SKM-1 (cell line): ENCODE measurements around the gene NLRC5.
"Not testable (repeated sequence)": the region's sequence is repeated elsewhere in the genome, so short reads cannot be mapped to it uniquely, and the experiment has no call there.

Experiments
- DNase-seq: peaks from one replicate; lab custom pipeline; 2025; ENCODE audit not compliant: unreplicated experiment; lab: John Stamatoyannopoulos, UW

The NLRC5 gene

DNA sequence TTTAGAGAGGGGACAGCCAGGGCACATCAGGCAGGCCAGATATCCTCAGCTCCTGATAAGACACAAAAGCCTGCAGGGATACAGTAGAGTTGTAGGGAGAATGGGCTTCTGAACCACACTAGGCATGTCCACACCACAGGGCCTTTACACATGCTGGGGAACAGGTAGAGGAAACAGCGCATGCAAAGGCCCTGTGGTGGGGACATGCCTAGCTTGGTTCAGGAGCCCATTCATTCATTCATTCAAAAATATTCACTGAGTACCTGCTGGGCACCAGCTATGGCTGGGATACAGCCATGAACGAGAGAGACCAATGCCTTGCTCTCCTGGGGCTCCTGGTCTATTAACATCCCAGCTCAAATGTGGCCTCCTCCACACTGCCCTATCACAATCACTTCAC, 107.4 kb downstream of the NLRC5 start:
- DNase-seq, result no peak

DNA sequence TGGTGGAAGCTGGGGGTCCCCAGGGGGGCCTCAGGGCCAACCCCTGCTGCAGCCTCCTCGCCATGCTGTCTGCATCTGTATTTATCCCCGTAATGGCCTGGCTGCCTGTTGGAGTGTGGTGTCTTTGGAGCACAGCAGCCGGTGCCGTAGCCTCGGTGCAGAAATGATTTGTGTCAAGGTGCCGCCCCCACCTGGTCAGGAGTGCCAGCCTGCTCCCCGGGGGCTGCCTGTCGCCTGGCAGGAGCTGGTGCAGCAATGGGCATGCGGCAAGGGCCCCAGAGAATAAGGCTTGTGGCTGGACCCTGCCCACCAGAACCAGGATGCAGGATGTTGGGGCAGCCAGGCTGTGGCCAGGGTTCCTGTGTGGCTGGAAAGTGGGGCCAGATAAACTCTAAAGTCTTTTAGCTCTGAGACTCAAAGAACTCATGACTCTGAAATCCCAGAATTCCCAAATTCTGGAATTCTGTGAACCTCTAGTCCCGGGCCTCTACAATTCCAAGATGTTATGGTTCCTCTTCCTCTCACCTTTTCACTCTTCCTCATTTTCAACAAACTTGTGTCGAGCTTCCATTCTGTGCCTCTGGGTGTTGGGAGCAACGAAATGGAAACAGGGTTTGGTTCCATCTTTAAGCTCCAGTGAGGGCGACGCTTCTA, 109.0 kb downstream of the NLRC5 start:
- no peak for DNase-seq

DNA sequence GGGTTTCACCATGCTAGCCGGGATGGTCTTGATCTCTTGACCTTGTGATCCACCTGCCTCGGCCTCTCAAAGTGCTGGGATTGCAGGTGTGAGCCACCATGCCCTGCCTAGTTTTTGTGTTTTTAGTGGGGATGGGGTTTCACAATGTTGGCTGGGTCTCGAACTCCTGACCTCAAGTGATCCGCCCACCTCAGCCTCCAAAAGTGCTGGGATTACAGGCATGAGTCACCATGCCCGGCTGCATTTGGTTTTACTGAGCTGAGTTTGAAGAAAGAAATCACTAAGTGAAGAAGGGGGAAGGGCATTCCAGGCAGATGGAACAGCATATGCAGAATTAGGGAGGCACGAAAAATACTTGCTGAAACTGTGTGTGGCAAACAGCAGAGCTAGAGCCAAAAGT, 110.6 kb downstream of the NLRC5 start:
- not testable (repeated sequence) for DNase-seq

DNA sequence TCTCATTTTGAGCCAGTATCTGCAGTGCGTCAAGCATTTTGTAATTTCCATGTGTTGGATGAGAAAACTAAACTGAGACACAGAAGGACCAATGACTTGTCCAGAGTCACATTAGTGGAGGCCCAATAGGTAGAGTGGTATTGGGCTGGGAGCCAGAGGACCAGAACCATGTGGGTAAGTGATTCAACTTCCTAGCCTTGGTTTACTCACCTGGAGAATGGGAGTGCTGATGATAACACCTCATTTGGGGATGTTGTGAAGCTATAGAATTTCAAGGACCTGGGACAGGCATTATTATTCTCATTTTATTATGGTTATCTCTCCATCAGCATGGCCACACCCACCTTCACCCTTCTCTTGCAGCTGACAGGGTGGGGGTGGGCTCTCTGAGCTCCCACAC, 111.1 kb downstream of the NLRC5 start:
- no peak for DNase-seq

DNA sequence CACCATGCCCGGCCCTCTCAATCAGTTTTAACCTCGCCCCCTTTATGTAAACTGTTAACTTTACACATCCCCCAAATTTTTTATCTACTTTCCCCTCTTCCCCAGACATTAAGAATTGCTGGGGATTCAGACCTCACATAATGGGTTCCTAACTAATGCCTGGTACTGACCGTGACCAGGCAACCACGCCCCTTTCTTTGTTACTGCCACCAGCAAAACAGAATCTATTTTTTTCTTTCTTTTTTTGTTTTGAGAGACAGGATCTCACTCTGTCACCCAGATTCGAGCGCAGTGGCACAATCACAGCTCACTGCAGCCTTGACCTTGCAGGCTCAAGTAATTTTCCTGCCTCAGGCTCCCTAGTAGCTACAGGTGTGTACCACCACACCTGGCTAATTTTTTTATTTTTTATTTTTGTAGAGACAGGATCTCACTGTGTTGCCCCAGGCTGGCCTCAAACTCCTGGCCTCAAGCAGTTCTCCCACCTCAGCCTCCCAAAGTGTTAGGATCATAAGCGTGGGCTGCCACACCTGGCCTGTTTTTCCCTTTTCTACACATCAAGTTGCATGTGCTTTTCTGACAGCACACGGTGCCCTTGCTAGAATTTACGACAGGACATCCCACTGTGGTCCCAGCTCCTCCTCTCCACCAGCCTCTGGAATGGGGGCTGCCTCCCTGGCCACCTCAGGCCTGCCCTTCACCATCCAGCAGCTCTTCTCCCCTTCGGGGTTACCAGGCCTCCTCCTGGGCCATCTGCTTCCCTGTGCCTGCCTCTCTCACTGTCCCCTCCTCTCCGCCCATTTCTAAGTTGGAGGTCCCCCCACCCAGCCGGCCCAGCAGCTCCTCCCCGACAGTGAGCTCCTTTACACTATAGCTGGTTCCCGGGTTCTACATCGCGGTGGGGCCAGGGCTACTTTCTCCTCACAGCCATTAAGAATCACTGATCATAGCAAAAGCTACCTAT, 113.8 kb downstream of the NLRC5 start:
- no peak for DNase-seq

DNA sequence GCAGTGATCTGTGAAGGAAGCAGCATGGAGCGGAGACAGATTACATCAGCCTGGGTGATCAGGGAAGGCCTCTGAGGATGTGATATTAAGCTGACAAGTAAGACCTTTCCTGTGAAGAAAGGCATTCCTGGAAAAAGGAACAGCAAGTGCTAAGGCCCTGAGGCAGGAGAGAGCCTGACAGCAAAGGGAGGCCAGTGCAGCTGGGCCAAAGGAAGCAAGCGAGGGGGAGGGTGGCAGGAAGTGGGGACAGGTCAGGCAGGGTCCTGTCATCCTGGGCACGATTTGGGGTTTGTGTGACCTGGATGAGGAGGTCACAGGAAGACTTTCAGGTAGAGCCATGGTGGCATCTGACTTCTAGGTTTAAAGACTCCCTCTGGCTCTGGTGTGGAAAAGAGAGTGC, 115.3 kb downstream of the NLRC5 start:
- DNase-seq, result no peak

DNA sequence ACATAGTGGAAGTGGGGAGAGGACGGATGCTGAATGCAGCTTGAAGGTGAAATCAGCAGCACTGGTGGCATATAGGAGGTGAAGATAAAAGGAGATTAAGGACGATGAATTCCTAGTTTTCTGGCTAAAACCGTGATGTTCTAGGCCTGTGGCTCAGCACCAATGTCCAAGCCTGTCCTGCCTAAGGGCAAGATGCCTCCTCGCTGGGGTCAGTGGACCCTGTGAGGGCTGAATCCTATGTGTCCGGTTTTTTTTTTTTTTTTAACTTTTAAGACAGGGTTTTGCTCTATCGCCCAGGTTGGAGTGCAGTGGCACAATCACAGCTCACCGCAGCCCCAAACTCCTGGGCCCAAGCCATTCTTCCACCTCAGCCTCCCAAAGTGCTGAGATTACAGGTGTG, 115.8 kb downstream of the NLRC5 start:
- DNase-seq, result no peak

DNA sequence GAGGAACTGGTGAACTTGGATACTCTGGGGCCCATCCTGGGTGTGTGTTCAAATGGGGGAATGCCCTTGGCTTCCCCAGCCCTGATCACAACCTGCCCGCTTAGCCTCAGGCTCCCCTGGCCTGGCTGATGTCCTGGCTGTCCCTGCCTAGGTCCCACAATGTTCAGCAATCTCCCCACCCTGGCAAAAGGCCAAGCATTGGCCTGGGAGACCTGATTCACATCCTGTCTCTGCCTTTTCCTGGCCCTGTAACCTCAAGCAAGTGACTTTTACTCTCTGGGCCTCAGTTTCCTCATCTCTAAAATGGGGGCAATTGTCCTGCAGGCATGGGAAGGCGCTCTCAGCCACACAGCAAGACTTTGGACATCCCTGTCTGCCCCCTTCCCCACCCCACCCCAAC, 117.4 kb downstream of the NLRC5 start:
- no peak for DNase-seq

DNA sequence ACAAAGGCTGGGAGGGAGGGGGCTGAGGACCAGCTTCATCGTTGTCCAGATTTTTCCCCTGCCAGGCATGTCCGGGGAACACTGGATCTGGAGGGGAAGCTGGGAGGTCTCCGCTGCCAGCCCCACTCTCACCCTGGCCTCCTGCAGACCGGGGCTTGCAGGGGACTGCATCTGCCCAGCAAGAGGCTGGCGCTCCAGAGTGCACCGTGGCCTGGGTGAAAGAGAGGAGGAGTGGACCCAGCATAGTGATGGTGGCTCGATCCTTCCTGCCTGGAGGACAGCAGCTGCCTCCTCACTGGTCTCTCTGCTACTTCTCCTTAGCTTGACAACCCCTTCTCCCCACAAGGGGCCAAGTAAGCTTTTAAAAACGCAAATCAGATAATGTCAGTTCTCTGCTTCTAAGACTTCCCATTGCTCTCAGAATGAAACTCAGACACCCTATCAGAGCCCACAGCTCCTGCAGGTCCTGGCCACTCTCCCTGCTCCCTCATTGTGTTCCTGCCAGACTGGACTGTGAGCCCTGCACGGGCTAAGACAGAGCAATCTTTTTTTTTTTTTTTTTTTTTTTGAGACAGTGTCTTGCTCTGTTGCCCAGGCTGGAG, 118.1 kb downstream of the NLRC5 start:
- DNase-seq, result no peak

DNA sequence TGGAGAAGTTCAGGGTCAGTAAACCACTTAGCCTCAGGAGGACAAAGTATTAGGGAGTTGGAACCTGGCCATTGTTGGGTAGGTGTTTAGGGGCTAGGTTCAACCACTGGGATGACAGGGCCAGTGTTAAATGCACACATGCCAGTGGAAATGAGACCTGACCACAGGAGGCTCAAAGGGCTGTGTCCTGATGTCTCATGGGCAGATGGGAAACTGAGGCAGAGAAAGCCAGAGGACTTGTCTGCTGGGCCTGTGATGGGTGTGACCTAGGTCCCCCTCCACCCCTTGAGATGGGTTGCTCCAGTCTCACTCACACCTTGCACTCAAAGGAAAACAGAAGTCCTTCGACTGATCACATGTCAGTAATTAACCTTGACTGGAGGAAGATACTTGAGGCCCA, 119.1 kb downstream of the NLRC5 start:
- no peak for DNase-seq

DNA sequence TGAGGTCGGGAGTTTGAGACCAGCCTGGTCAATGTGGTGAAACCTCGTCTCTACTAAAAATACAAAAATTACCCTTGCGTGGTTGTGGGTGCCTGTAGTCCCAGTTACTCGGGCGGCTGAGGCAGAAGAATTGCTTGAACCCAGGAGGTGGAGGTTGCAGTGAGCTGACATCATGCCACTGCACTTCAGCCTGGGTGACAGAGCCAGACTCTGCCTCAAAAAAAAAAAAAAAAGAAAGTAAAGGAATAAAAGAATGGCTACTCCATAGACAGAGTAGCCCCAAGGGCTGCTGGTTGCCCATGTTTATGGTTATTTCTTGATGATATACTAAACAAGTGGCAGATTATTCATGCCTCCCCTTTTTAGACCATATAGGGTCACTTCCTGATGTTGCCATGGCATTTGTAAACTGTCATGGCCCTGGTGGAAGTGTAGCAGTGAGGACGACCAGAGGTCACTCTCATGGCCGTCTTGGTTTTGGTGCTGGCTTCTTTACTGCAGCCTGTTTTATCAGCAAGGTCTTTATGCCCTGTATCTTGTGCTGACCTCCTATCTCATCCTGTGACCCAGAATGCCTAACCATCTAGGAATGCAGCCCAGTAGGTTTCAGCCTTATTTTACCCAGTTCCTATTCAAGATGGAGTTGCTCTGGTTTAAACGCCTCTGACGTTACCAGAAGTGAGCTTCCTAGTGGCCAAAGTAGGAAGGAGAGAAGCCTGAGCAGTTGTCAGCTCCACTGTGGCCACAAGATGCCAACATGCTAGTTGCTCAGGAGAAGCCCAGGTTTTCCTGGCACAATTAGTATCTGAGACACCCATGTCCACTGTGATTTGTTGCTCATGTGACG, 120.1 kb downstream of the NLRC5 start:
- not testable (repeated sequence) for DNase-seq

DNA sequence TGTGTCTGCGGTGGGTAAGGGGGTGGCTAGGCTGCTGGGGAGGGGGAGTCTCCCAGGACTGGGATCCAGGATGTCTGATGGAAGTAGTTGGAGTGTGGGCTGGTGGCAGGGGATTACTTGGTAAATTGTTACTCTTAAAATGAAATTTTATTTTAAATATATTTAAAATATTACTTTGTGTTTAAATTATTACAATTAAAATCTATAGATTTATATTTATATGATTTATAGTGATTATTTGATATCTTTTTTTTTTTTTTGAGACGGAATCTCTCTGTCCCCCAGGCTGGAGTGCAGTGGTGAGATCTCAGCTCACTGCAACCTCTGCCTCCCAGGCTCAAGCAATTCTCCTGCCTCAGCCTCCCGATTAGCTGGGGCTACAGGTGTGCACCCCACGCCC, 121.6 kb downstream of the NLRC5 start:
- DNase-seq, result no peak

DNA sequence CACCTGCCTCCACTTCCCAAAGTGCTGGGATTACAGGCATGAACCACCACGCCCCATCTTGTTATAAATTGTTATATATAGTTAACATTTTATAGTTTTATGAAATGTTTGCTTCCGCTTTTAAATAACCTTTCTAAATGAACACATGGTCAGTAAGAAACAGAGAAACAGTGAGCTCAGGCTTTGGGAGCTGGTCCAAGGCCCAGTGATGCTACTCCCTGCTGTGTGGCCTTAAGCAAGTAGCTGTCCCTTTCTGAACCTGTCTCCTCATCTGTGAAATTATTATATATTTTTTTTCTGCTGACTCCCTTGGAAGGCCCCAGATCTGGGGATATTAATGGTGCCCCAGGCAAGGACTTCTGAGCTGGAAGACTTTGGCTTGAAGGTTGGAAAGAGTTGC, 122.1 kb downstream of the NLRC5 start:
- no peak for DNase-seq

DNA sequence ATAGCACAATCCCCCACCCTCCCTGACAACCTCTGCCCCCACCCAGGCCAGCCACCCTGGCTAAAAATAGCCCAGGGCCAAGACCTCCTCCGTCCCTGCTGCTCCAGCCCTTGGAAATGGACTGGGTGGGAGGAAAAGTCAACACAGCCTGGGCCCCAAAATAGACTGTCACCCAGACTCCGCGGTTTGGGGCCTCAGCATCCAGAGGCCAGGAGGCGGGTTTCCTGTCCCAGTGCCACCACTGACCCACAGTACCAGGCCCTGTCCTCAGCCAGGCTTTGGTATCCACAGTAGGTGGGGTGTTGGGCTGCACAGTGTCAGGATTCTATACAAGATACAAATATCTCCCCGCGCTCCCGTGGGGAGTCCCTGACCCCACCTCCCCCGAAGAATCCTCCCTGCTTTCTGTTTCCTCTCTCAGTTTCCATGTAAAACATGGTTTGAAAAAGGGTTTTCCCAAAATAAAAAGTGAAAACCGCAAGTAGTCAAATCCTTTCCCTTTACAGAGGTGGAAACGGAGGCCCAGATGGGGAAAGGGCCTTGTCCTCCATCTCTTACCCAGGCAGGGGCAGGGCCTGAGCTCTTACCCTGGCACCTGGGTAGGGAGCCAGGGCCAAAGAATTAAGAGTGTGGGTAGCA, 123.2 kb downstream of the NLRC5 start:
- DNase-seq, result no peak

DNA sequence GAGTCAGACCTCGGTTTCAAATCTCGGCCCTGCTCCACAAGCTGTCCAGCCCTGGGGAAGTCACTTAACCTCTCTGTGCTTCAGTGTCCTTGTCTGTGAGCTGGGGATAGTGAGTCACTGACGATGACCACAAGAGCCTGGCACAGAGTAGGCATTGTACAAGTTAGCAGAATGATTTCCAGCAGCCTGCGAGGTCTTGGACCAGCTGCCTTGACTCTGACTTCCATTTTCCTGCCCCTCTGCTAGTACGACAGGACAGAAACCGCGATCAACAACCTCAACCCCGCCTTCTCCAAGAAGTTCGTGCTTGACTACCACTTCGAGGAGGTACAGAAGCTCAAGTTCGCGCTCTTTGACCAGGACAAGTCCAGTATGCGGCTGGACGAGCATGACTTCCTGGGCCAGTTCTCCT, 123.7 kb downstream of the NLRC5 start:
- no peak for DNase-seq

DNA sequence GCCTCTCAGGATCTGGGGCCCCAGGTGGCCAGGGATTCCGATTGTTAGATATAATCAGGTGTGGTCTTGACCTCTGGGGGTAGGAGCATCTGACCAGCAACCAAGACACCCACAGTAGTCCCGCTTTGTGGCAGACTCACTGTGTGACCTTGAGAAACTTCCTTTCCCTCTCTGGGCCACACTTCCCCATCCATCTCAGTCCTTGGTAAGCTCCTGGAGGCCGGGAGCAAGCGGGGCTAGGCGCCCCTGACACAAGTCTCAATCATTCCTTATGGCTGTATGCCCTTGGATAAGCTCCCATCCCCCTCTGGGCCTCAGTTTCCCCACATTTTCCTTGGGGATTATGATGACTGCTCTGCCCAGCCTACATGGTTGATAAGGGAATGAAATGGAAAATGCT, 124.3 kb downstream of the NLRC5 start:
- no peak for DNase-seq

DNA sequence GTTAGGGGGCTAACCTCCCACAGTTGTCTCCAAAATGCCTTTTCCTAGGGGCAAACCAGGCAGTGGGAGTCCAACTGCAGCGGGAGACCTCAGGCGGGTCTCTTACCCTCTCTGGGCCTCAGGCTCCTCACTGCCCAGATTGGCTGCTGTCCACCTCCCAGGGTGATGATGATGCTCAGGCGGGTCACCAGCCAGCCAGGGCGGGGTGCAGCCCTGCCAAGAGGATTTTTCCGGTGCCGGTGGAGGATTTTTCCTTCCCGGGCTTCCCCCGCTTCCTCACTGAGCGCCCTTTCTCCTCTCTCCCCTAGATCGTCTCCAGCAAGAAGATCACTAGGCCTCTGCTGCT, 125.8 kb downstream of the NLRC5 start:
- DNase-seq, result no peak

DNA sequence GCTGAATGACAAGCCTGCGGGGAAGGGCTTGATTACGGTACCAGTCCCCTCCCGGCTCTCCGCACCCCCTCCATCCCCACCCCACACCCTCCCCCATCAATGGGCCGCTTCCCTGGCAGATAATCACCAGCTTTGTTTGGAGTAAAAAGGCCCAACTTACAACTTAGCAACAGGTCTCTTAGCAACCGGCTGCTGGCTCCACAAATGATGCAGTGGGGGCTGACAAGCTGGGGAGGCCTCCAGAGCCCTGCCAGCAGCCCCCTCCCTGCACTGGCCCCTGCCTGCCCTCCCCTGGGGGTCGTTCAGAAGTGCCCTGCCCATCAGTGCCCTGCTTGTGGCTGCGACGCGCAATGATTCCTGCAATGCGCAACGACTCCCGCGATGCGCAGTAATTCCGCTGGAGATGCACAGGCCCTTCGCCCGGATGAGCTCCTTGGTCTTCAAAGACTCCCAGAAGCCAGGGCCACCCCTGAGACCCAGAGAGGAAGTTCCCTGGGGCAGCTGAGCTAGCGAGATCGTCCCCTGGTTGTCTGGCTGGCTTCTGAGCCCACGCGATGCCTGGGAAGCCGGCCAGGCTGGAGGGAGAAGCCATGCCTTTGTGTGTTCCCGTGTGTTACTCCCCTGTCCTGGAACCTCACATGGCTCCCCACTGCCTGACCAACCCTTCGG, 126.3 kb downstream of the NLRC5 start:
- no peak for DNase-seq

DNA sequence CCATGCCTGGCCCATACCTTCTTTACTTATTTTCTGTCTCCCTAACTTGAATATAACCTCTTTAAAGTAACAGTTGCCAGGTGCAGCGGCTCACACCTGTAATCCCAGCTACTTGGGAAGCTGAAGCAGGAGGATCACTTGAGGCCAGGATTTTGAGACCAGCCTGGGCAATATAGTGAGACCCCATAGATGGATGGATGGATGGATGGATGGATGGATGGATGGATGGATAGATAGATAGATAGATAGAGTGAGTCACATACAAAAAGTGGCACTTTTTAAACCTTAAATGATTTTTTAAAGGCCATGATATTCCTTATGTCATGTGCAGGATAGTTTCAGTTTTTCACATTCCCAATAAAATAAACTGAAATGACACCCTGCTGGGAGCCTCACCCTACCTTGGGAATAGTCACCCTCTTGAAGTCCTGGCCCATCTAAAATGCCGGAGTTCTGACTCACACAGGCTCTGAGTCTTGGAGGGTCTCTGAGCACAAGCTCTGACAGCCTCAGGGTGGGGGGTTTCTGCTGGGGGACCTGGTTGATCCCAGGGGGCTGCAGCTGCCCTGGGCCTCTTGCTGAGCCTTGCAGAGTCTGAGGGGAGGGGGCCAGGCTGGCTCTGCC, 129.2 kb downstream of the NLRC5 start:
- DNase-seq, result no peak
